Stimulated activated CD4-positive, alpha-beta T cell treated with anti-CD3 and anti-CD28 coated beads, Interleukin-2, amount 100 ng/mL, for 4 hours (primary cell): Measurements from ENCODE around the gene HOXB5.

Experiments
- DNase-seq: peaks from one replicate; pipeline ENCODE4 v3.0.0-alpha.2; 2020; ENCODE audit warnings: low read depth

The HOXB5 gene

GRCh38 chr17:48546924-48547807 is 46.4 kb downstream of the HOXB5 start:
- DNase-seq = no peak

DNA sequence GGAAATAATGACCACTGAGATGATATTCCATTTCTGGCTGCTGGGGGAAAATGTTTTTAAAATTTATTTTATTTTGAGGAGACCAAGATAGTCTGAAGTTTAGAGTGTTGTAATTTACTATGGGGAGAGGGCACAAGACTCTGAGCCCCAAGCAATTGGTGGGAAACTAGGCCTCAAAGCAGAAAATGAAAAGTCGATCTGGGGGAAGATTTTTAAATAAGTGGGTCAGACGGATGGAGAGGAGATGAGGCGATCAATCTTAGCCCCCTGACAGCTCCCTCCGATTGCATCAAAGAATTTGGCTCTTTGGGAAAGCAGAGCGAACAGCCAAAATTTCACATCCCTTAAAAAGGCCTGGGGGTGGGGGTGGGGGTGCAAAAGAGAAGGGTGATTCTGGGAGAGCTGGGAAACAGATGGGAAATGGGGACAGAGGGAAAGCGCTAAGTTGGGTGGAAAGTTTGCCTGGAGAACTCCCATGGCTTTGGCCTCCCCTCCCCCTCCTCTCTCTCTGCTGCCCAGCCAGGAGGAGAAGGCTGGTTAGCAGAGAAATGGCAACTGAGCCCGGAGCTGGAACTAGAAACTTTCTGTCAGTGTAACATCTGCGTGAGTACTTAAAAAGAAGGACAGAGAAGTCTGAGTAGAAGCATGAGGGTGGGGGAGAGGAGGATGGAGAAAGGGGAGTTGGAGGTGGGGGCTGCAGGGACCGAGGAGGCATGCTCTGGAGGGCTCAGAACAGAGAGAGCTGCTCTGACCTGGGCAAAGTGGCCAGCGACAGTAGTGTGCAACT is 47.2 kb downstream of the HOXB5 start:
- no peak for DNase-seq

DNA sequence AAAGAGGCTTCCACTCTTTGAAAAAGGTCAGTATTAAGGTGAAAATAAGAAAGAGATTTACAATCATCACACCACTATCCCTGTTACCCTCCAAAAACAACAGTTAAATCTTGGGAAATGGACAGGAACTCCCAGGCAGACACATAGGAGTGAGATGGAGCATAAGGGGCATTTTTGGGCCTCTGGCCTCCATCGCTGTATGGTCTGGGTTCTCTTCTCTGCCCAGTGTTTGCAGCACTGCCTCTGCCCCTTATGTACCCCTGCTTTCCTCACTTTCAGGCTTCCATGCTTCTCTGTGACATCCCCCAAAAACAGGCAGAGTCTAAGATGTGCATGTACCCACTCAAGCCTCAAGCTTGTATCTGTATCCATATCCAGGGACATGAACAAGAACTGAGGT is 48.0 kb downstream of the HOXB5 start:
- no peak for DNase-seq

DNA sequence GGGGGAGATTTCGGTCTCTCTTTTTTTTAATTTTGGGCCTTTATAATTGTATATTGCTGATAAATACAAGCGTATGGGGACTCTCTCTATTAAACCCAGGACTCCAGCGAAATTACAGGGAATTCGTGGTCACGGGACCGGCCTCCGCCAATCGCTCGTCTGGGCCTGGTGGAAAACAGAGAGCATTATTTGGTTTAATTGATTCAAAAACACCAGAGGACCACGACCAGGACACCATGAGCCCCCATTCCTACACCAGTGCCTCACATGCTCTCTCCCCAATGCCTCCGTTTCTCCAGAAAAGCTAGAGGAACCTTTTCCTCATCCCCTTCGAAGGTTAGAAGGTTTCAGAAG is 48.6 kb downstream of the HOXB5 start, which contains the start of gene HOXB2:
HOXB2 (minus strand) TSS at position 88 of the 354 bp plus-strand sequence. CDS start 198 bp downstream, outside the sequence.
- no peak for DNase-seq

DNA sequence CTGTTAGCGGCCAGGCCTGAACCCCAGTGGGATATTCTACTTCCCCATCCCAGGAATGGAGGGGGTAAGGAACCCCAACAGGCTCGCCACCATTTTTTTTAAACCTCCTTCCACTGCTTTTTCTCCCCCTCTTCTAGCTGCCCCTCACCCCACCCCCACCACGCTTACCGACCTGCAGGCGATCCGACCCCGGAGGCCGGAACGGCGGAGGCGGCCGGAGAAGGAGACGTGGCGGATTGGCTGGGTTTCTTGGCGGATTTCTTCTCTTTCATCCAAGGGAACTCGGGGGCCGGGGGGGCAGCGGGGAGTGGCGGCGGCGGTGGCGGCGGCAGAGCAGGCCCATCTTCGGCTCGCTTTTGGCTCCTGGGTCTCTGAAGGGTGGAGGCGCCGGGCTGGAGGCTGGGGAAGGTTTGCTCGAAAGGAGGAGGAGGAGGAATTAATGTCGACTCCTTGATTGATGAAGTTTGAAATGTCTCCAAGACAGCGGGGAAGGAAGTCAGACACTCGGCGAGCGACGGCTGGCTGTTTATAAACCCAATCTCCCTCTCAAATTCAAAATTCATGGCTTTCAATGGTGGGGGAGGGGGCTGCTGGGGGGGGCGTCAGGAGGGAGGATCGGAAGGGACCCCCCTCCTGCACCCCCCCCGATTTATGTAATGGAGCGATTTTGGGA is 49.1 kb downstream of the HOXB5 start:
- DNase-seq = no peak

- DNase-seq = no peak
Observed at GRCh38 chr17:48543854-48544348, 49.7 kb downstream of the HOXB5 start.

- DNase-seq = peak; percentile 33
Observed at GRCh38 chr17:48543107-48543853, 50.3 kb downstream of the HOXB5 start.

DNA sequence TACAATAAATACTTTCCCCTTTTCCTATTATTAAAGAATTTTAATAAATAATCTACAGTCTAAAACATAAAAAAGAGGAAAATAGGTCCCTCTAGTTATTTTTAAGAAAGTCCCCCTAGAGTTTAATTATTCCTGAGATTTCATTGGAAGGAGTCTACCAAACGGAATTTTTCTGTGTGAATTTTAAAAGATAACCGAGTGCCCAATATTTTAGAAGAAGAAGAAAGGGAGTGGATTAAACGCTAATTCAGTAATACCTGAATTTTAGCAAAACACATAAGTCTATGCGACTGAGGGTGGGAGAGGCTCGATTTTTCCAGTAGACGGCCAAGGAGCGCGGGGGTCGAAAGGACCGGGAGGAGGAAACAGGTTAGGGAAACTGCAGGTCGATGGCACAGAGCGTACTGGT is 50.9 kb downstream of the HOXB5 start:
- no peak for DNase-seq

DNA sequence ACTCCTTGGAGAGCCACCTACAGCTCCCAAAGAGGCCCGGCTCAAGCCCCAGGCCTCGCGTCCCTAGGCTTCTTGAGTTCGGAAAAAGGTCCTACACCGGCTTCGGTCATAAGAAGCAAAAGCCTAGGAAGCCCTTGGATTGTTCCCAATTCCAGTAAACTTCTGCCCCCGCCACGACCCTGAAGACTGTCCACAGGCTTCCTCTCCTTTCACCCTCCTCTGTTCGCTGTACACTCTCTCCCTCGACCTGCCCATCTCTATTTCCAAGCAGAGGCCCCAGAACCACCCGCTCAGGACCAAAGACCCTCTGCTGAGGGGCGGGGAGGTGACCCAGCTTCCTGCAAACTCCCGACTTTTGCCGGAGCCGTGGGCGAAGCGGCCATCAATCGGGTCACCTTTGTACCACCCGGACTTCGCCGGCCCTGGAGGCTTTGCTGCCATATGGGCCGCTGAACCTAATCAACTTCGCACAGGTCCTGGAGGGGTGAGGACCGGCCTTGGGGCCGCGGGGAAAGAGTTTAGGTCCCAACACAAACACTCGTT is 51.4 kb downstream of the HOXB5 start:
- DNase-seq = no peak

DNA sequence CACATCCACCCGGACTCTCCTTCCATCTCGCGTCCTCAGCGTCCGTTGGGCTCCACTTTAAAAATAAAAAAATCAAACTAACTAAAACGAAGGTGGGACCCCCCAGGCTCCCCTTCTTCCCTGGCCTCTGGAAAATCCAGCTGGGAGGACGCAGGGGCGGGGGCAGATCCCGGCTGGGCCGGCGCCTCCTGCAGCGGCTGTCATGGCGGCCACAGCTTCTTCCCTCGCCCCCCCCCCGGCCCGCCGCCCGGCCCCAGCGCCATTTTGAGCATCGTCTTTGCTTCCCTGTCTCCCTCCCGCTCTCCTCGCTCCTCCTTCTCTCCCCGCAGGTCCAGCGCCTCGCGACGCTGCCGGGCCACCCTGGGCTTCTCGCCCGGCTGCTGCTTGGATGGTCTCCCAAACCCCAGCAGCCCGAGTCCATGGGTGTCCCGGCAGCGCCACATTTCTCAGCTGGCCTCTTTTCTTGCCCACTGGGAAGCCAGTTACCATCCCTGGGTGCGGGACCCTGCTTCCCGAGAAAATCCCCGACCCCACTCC is 51.9 kb downstream of the HOXB5 start:
- DNase-seq = no peak
